Neuronal stem cell (in vitro differentiated cells): ENCODE results near the gene CEMIP.

Source experiments
- DNase-seq: peaks from one replicate; pipeline ENCODE4 v3.0.0-alpha.2; 2013; ENCODE audit warnings: low spot score
- H2AFZ ChIP-seq: one replicate; pipeline ENCODE4 v1.6.1; 2013; ENCODE audit warnings: mild to moderate bottlenecking, low read length, inconsistent platforms
- H2AK5ac ChIP-seq: 2 replicates; pipeline ENCODE4 v1.6.1; 2013; ENCODE audit warnings: low read depth, mild to moderate bottlenecking, inconsistent platforms, low read length, moderate library complexity, mixed read lengths
- H2BK120ac ChIP-seq: 2 replicates; pipeline ENCODE4 v1.6.1; 2013; ENCODE audit warnings: low read depth, mild to moderate bottlenecking, inconsistent platforms, low read length, moderate library complexity, mixed read lengths
- H2BK12ac ChIP-seq: one replicate; pipeline ENCODE4 v1.6.1; 2013; ENCODE audit warnings: low read length, inconsistent platforms
- H2BK15ac ChIP-seq: 2 replicates; pipeline ENCODE4 v1.6.1; 2013; ENCODE audit warnings: mild to moderate bottlenecking, low read length, inconsistent platforms, mixed read lengths
- H2BK5ac ChIP-seq: one replicate; pipeline ENCODE4 v1.6.1; 2013; ENCODE audit warnings: inconsistent platforms, mild to moderate bottlenecking, low read length, moderate library complexity
- H3K14ac ChIP-seq: one replicate; pipeline ENCODE4 v1.6.1; 2013; ENCODE audit warnings: low read length, inconsistent platforms
- H3K18ac ChIP-seq: 2 replicates; pipeline ENCODE4 v1.6.1; 2013; ENCODE audit warnings: low read length, inconsistent platforms
- H3K23ac ChIP-seq: 2 replicates; pipeline ENCODE4 v1.6.1; 2013; ENCODE audit warnings: low read depth, mild to moderate bottlenecking, mixed read lengths, low read length, inconsistent platforms; ENCODE audit not compliant: poor library complexity
- H3K27ac ChIP-seq: replicated peaks from 3 replicates; pipeline ENCODE4 v1.5.1; 2013; ENCODE audit warnings: low read length, inconsistent platforms
- H3K27me3 ChIP-seq, 3 experiments: 2 replicates each; pipeline ENCODE4 v1.6.1; 2013; ENCODE audit warnings: low read length in 3 of 3, mild to moderate bottlenecking in 2 of 3, inconsistent platforms in 1 of 3, low read depth in 1 of 3, mixed read lengths in 1 of 3, moderate library complexity in 1 of 3; ENCODE audit not compliant: control insufficient read depth in 3 of 3, insufficient read depth in 3 of 3
- H3K36me3 ChIP-seq, 2 donors: replicated peaks in 1 of 2; 2 replicates each; pipeline ENCODE4 v1.6.1; 2013; ENCODE audit warnings: low read length in 2 of 2; ENCODE audit not compliant: control insufficient read depth in 2 of 2, insufficient read depth in 2 of 2
- H3K4ac ChIP-seq: 2 replicates; pipeline ENCODE4 v1.6.1; 2013; ENCODE audit warnings: inconsistent platforms, mild to moderate bottlenecking, low read length, moderate library complexity
- H3K4me1 ChIP-seq, 2 donors: 1 replicate in 1 of 2; 2 replicates in 1 of 2; pipeline ENCODE4 v1.6.1; 2013; ENCODE audit warnings: low read length in 2 of 2, low read depth in 1 of 2; ENCODE audit not compliant: control insufficient read depth in 2 of 2, insufficient read depth in 1 of 2
- H3K4me2 ChIP-seq: one replicate; pipeline ENCODE4 v1.6.1; 2013; ENCODE audit warnings: mild to moderate bottlenecking, low read length, inconsistent platforms; ENCODE audit not compliant: insufficient read depth, poor library complexity, severe bottlenecking
- H3K4me3 ChIP-seq, 2 donors: 2 replicates each; pipeline ENCODE4 v1.5.1; 2013; ENCODE audit warnings: low read length in 2 of 2, mild to moderate bottlenecking in 2 of 2, inconsistent platforms in 1 of 2, moderate library complexity in 1 of 2
- H3K79me1 ChIP-seq: one replicate; pipeline ENCODE4 v1.6.1; 2013; ENCODE audit warnings: low read depth, mild to moderate bottlenecking, inconsistent platforms, low read length, moderate library complexity
- H3K9ac ChIP-seq: one replicate; pipeline ENCODE4 v1.6.1; 2013; ENCODE audit warnings: mild to moderate bottlenecking, low read depth, low read length, inconsistent platforms; ENCODE audit not compliant: poor library complexity
- H3K9me3 ChIP-seq, 2 donors: replicated peaks in 1 of 2; 2 replicates each; pipeline versions ENCODE3 to v1.6.1; 2013; ENCODE audit warnings: low read length in 2 of 2, mild to moderate bottlenecking in 2 of 2, inconsistent platforms in 1 of 2, low read depth in 1 of 2, mixed read lengths in 1 of 2, moderate library complexity in 1 of 2; ENCODE audit not compliant: control insufficient read depth in 2 of 2, insufficient read depth in 1 of 2
- H4K8ac ChIP-seq: one replicate; pipeline ENCODE4 v1.6.1; 2013; ENCODE audit warnings: low read depth, mild to moderate bottlenecking, inconsistent platforms, low read length, moderate library complexity
- H4K91ac ChIP-seq: one replicate; pipeline ENCODE4 v1.6.1; 2013; ENCODE audit warnings: low read length, low read depth, mild to moderate bottlenecking, inconsistent platforms; ENCODE audit not compliant: poor library complexity
- WGBS, 2 donors: extraction: QIAGEN DNeasy Blood & Tissue Kit; methylation state at CpG; one replicate each; pipeline ENCODE4 v1.1.7; 2013; ENCODE audit warnings: missing lambda C conversion rate in 2 of 2, mixed read lengths in 1 of 2; ENCODE audit not compliant: insufficient read length in 2 of 2, insufficient replicate concordance in 1 of 2; ENCODE audit errors: extremely low coverage in 2 of 2; 5-methylcytosine and 5-hydroxymethylcytosine counted together

The CEMIP gene

GRCh38 chr15:80982839-80983238, 203.7 kb downstream of the CEMIP start:
- H3K23ac ChIP-seq, result no peak overlapping the region
- no peak overlapping the region for H2BK12ac ChIP-seq
- H3K18ac ChIP-seq, result no peak overlapping the region
- peaks cover 13 to 69% of the 10 kb centered on the region in 2 donors for H3K36me3 ChIP-seq
- no peaks in the 10 kb centered on the region for H3K27me3 ChIP-seq
- no peak overlapping the region for H3K4me2 ChIP-seq
- no peak overlapping the region for H3K14ac ChIP-seq
- H3K4ac ChIP-seq, result no peak overlapping the region
- H3K27ac ChIP-seq, result no peak overlapping the region
- H3K4me1 ChIP-seq, result peaks cover 0 to 2% of the 10 kb centered on the region in 2 donors
- H2BK5ac ChIP-seq, result no peak overlapping the region
- no peak overlapping the region for H2BK120ac ChIP-seq
- DNase-seq, result no peak
- no peak overlapping the region for H2BK15ac ChIP-seq
- H3K9me3 ChIP-seq, result no peaks in the 10 kb centered on the region
- no CpG with 5 or more reads among the region's 5 CpGs for WGBS, 2 donors
- H3K79me1 ChIP-seq, result no peaks in the 10 kb centered on the region
- H4K91ac ChIP-seq, result no peak overlapping the region
- no peak overlapping the region for H3K9ac ChIP-seq
- no peak overlapping the region for H3K4me3 ChIP-seq
- no peak overlapping the region for H4K8ac ChIP-seq
- no peak overlapping the region for H2AK5ac ChIP-seq
- no peak overlapping the region for H2AFZ ChIP-seq

DNA sequence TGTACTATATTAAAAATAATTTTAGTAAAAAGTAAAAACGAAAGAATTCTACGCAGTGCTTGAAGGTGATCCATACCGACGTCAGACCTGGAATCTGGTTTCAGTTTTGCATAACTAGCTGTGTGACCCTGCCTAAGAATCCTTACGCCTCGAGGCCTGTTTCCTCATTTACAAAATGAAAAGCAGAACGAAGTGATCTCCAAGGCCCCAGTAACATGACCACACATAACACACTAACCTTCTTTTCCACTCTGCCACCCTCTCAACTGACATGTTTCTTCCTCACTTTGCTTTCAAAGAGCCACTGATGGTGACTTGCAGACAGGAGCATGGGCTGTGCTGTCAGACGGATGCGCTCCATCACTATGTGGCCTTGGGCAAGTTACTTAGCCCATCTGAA, 205.7 kb downstream of the CEMIP start:
- no peak overlapping the region for H3K4me3 ChIP-seq
- H2BK12ac ChIP-seq, result no peak overlapping the region
- DNase-seq, result no peak
- H3K9me3 ChIP-seq, result no peaks in the 10 kb centered on the region
- H3K9ac ChIP-seq, result no peak overlapping the region
- H3K4ac ChIP-seq, result no peak overlapping the region
- H2AFZ ChIP-seq, result no peak overlapping the region
- no peak overlapping the region for H3K23ac ChIP-seq
- no peak overlapping the region for H3K27ac ChIP-seq
- H2AK5ac ChIP-seq, result no peak overlapping the region
- peaks cover 5 to 48% of the 10 kb centered on the region in 2 donors for H3K36me3 ChIP-seq
- H3K27me3 ChIP-seq, result no peaks in the 10 kb centered on the region
- H3K79me1 ChIP-seq, result no peaks in the 10 kb centered on the region
- no peak overlapping the region for H4K8ac ChIP-seq
- no peak overlapping the region for H3K4me2 ChIP-seq
- no CpG with 5 or more reads among the region's 9 CpGs for WGBS, 2 donors
- H2BK5ac ChIP-seq, result no peak overlapping the region
- peak overlapping the region; percentile 11 for H4K91ac ChIP-seq
- H2BK15ac ChIP-seq, result no peak overlapping the region
- H3K18ac ChIP-seq, result no peak overlapping the region
- no peak overlapping the region for H2BK120ac ChIP-seq
- H3K14ac ChIP-seq, result no peak overlapping the region
- peaks cover 4 to 6% of the 10 kb centered on the region in 2 donors for H3K4me1 ChIP-seq

DNA sequence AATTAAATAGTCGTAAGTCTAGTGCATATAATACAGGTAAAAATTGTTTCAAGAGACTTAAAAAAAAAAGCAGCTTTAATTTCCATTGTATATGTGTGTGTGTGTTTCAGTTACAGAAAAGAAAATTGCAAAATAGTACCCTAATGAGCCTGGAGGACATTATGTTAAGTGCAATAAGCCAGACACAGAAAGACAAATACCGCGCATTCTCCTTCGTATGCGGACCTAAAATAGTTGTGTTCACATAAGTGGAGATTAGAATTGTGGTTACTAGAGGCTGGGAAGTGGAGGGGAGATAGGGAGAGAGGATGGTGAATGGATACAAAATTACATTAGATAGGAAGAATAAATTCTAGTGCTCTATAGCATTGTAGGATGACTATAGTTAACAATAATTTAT, 206.8 kb downstream of the CEMIP start:
- H3K14ac ChIP-seq, result no peak overlapping the region
- no peak overlapping the region for H3K18ac ChIP-seq
- H3K4me2 ChIP-seq, result no peak overlapping the region
- H2BK5ac ChIP-seq, result no peak overlapping the region
- H2BK15ac ChIP-seq, result no peak overlapping the region
- H4K8ac ChIP-seq, result no peak overlapping the region
- H2BK120ac ChIP-seq, result no peak overlapping the region
- H3K27me3 ChIP-seq, result no peaks in the 10 kb centered on the region
- no peak for DNase-seq
- H3K23ac ChIP-seq, result no peak overlapping the region
- peaks cover 4 to 6% of the 10 kb centered on the region in 2 donors for H3K4me1 ChIP-seq
- no peak overlapping the region for H3K27ac ChIP-seq
- no peak overlapping the region for H3K9ac ChIP-seq
- no peak overlapping the region for H3K4ac ChIP-seq
- no peak overlapping the region for H3K4me3 ChIP-seq
- no peak overlapping the region for H2AFZ ChIP-seq
- H2AK5ac ChIP-seq, result no peak overlapping the region
- H3K36me3 ChIP-seq, result peaks cover 5 to 38% of the 10 kb centered on the region in 2 donors
- no peak overlapping the region for H4K91ac ChIP-seq
- no peaks in the 10 kb centered on the region for H3K9me3 ChIP-seq
- no peak overlapping the region for H2BK12ac ChIP-seq
- WGBS, 2 donors, result no CpG with 5 or more reads among the region's 5 CpGs
- H3K79me1 ChIP-seq, result no peaks in the 10 kb centered on the region

- peaks cover 5 to 38% of the 10 kb centered on the region in 2 donors for H3K36me3 ChIP-seq
- no peak overlapping the region for H4K8ac ChIP-seq
- H3K9ac ChIP-seq, result no peak overlapping the region
- H2BK15ac ChIP-seq, result no peak overlapping the region
- no peak overlapping the region for H3K14ac ChIP-seq
- H2BK5ac ChIP-seq, result no peak overlapping the region
- H3K4me1 ChIP-seq, result peaks cover 4 to 6% of the 10 kb centered on the region in 2 donors
- H3K27ac ChIP-seq, result no peak overlapping the region
- H2AFZ ChIP-seq, result no peak overlapping the region
- H3K18ac ChIP-seq, result no peak overlapping the region
- no peaks in the 10 kb centered on the region for H3K79me1 ChIP-seq
- DNase-seq, result no peak
- no peak overlapping the region for H3K23ac ChIP-seq
- H2BK12ac ChIP-seq, result no peak overlapping the region
- no peaks in the 10 kb centered on the region for H3K27me3 ChIP-seq
- H3K4me3 ChIP-seq, result no peak overlapping the region
- H4K91ac ChIP-seq, result no peak overlapping the region
- no peak overlapping the region for H2AK5ac ChIP-seq
- no peaks in the 10 kb centered on the region for H3K9me3 ChIP-seq
- no peak overlapping the region for H2BK120ac ChIP-seq
- no CpG with 5 or more reads among the region's 1 CpG for WGBS, 2 donors
- H3K4ac ChIP-seq, result no peak overlapping the region
- H3K4me2 ChIP-seq, result no peak overlapping the region
Observed at GRCh38 chr15:80986487-80986886, 207.3 kb downstream of the CEMIP start.
